GM18867 (cell line): Measurements from ENCODE around the gene PI4K2B.
"Not testable (repeated sequence)": the region's sequence is repeated elsewhere in the genome, so short reads cannot be mapped to it uniquely, and the experiment has no call there.

ENCODE experiments used
- ATAC-seq: cut with Tn5 transposase; IDR thresholded peaks from one replicate; pipeline ENCODE4 v1.9.1; 2021; ENCODE audit warnings: mild to moderate bottlenecking, moderate library complexity; ENCODE audit not compliant: unreplicated experiment

The PI4K2B gene

DNA sequence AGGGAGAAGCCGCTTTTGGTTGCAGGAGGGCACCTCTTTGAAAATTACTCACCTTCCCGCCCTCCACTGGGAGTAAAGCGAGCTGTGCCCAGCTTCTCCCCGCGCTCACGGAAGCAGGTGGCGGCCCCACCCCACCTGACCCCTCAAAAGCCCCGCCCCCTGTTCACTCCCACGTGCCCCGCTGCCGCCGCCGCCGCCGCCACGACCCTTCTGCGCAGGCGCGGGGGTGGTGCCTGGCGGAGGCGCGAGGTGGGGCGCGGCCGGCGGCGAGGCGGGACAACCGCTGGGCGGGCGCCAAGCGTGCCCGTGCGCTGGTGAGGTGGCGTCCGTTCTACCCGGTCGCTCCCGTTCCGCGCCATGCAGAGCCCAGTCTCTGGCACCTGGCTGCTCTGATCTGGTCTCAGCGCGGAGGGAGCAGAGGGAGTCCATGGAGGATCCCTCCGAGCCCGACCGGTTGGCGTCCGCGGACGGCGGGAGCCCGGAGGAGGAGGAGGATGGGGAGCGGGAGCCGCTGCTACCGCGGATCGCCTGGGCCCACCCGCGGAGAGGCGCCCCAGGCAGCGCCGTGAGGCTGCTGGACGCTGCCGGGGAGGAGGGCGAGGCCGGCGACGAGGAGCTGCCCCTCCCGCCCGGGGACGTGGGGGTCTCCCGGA lies at the start of gene PI4K2B:
TSS of gene PI4K2B (plus strand) at position 297 of the 653 bp plus-strand sequence. CDS start at position 428, 131 bp downstream.
- peak; percentile 79 for ATAC-seq

GRCh38 chr4:25184056-25184455 lies 49.8 kb upstream of the PI4K2B start:
- ATAC-seq = no peak

DNA sequence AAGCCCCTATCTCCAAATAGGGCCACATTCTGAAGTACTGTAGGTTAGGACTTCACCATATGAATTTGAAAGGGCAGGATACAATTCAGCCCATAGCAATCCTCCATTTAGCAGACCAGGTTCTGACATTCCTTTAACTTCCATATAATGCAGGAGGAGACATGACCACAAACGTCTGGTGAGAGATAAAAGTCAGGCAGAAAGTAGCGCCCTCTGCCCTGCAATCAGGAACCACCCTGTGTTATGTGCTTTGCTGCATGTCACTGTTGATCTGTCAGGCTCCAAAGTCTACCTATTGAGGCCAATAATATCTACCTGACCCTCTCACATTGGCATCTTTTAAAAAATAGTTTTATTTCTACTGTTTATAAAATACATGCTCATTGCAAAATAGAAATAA lies 43.4 kb upstream of the PI4K2B start:
- no peak for ATAC-seq

- ATAC-seq = no peak
Observed at GRCh38 chr4:25198713-25199112, 35.1 kb upstream of the PI4K2B start.

DNA sequence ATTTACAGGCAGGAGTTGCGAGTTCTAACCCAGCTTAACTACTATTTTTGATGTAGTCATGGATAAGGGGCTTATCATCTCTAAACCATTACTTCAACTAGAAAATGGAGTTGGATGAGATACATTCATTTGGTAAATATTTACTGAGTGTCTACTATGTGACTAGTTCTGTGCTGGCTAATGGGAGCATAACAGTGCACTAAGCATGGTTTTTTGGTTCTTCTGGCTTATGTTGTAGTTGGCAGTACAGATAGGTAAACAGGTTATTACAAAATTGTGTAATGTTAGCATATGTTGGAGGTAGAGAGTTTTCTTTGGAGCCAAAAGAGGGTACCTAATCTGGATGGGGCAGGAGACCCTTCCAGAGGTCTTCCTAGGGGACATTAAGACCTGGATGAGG lies 25.8 kb upstream of the PI4K2B start:
- no peak for ATAC-seq

DNA sequence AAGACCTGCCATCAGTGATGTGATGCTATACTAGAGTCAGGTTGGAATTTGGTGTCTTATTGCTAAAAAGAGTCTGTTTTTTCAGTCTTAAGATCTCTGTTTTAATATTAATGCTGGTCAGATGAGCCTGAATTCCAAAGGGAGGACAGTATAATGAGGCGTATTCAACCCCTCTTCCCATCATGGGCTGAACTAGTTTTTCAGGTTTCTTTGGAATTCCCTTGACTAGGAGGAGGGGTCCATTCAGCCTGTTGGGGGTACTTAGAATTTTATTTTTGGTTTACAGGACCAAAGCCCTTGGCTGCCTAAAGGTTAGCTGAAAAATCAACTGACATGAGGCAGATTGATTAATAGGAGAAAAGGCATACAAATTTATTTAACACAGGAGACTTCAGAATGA lies 24.1 kb upstream of the PI4K2B start:
- ATAC-seq = no peak

GRCh38 chr4:25211721-25212120 lies 22.1 kb upstream of the PI4K2B start:
- no peak for ATAC-seq

GRCh38 chr4:25212822-25213221 lies 21.0 kb upstream of the PI4K2B start:
- ATAC-seq = no peak

DNA sequence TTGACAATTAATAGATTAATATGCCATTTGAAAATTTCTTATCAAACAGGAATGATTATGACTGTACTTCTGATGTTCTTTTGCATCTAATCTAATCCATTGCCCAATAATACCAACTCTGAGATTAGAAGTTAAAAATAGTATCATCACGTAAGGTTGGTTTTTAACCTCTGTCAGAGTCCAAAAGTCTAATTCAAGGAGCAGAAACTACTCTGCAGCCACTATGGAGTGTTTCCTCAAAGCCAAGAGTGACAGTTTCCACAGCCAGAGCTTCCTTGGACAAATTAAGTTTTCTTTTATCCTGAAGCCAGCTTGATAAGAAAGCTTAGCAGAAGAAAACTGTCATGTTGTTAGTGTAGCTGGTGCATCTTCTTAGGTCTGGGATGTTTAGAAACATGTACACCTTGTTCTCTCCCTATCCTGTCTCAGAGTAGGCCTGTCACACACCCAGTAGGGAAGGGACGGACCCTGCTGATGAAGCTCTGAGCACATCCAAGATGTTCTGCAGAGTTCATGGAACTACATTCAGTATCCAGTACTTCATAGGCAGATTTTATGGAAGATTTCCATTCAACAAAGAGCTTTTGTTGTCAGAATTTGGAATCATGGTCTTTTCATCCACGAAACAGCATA lies 20.4 kb upstream of the PI4K2B start:
- ATAC-seq = no peak

- not testable (repeated sequence) for ATAC-seq
Observed at GRCh38 chr4:25214750-25215149, 19.1 kb upstream of the PI4K2B start.

- ATAC-seq = no peak
Observed at GRCh38 chr4:25215511-25215910, 18.3 kb upstream of the PI4K2B start.

DNA sequence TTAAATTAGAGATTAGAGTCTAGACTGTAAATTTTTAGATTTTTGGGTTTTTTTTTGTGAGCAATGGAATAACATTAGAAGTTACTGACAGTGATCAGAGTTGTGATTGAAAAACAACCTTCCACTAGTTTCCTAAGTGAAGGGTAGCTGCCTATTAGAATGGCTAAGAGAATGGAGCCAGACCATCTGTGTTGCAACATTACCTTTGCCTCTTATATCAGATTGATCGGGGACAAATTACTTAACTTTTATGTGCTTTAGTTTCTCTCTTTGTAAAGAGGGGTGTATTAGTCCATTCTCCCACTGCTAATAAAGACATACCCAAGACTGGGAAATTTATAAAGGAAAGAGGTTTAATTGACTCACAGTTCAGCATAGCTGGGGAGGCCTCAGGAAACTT lies 12.5 kb upstream of the PI4K2B start:
- ATAC-seq = no peak

DNA sequence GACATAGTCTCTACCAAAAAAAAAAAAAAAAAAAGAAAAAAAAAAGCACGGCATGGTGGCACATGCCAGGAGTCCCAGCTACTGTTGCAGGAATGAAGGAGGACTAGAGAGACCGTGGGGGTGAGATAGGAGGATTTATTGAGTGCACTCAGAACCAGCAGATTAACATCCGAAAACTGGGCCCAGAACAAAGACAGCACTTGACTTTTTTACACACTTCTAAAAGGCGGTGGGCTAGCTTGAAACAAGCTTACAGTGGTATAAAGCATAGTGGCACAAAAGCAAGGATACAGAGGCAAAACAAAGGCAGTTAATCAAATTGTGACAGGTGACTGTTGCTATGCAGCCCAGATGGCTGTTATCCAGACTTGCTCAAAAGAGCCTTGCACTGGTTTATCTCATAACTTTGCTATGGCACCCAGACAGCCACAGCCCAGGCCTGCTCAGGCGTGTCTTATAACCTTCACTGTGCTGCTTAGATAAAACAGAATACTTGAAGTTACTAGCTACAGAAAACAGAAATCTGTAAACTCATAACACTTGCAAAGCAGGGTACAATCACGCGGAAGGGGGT lies 9.9 kb upstream of the PI4K2B start:
- no peak for ATAC-seq

DNA sequence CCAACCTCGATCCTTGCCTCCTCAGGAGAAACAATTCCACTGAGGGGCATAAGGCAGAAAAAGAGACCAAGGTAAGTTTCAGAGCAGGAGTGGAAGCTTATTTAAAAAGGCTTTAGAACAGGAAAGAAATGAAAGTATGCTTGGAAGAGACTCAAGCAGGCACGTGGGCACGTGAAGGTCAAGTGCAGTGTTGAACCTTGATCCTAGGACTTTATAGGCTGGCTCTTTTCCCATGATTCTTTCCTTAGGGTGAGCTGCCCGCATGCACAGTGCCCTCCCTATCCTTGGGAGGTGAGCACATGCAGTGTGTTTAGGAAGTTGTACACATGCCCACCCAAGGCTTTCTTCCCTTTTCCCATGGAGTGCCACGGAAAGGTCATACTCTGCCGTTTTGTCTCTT lies 4.0 kb upstream of the PI4K2B start:
- ATAC-seq = no peak

GRCh38 chr4:25233194-25233593 lies 639 bp upstream of the PI4K2B start:
- ATAC-seq = no peak

GRCh38 chr4:25234390-25235370 lies 847 bp downstream of the PI4K2B start:
- peak; percentile 61 for ATAC-seq

DNA sequence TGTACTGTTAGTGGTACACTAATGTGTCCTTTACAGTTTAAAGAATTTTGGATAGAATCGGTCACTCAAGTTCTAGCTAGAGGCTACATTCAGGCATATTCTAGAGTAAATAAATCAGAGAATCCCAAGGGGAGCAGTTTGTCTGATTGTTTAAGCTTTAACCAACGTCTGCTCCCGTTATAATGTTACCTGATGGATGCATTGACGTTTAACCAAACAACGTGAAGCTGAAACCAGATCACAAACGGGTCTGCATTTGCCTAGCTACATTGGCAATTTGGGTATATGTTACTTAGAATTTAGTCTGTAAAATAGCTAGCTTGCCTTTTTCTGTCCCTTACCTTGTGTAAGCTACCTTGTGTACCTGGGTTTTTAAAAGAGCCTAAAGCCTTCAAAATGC lies 1.6 kb downstream of the PI4K2B start:
- no peak for ATAC-seq

GRCh38 chr4:25236030-25236429 lies 2.2 kb downstream of the PI4K2B start:
- ATAC-seq = not testable (repeated sequence)

- no peak for ATAC-seq
Observed at GRCh38 chr4:25236971-25237370, 3.1 kb downstream of the PI4K2B start.

DNA sequence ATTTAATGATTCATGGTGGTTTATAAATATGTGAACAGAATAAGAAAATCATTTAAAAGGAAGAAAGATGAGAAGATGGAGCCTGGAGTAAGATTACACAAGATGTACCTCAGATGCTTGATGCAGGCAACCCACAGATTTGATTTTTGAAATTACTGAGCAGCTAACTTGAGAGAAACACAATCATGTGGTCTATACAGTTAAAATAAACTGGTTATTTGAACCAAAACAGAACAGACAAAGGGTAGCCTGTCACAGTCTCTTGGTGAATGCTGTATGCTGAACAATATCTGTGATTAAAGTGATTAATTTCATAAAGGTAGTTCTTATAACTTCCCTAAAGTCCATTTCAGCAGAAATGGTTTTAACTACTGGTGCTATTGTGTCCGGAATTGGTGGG lies 4.2 kb downstream of the PI4K2B start:
- no peak for ATAC-seq

DNA sequence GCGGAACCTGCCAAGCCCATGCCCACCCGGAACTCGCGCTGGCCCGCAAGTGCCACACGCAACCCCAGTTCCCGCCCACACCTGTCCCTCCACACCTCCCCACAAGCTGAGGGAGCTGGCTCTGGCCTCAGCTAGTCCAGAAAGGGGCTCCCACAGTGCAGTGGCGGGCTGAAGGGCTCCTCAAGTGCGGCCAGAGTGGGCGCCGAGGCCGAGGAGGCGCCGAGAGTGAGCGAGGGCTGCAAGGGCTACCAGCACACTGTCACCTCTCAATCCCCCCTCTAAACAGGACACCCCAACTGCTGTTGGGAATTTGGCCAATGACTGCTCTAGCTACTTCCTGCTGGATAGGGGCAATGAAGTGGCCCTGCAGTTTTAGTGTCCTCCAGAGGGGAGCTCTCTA lies 5.7 kb downstream of the PI4K2B start:
- not testable (repeated sequence) for ATAC-seq
